GM10266 (cell line): Measurements from ENCODE around the gene ITPKA.
A peak's percentile ranks its signal among the peaks of the same experiment; 100 is the strongest.

ENCODE experiments used
- DNase-seq: peaks from one replicate; pipeline ENCODE4 v3.0.0; 2012; ENCODE audit errors: extremely low spot score
- TF ChIP-seq, protein P1 (sequence below): IDR thresholded peaks from 2 replicates; pipeline ENCODE4 v1.5.1; 2012; ENCODE audit warnings: mild to moderate bottlenecking, low read depth; ENCODE audit not compliant: control insufficient read depth, insufficient read depth; ENCODE audit errors: missing control alignments

ITPKA gene

GRCh38 chr15:41491889-41492288, 1.8 kb upstream of the ITPKA start:
- DNase-seq = no peak
- TF ChIP-seq, protein P1, sequence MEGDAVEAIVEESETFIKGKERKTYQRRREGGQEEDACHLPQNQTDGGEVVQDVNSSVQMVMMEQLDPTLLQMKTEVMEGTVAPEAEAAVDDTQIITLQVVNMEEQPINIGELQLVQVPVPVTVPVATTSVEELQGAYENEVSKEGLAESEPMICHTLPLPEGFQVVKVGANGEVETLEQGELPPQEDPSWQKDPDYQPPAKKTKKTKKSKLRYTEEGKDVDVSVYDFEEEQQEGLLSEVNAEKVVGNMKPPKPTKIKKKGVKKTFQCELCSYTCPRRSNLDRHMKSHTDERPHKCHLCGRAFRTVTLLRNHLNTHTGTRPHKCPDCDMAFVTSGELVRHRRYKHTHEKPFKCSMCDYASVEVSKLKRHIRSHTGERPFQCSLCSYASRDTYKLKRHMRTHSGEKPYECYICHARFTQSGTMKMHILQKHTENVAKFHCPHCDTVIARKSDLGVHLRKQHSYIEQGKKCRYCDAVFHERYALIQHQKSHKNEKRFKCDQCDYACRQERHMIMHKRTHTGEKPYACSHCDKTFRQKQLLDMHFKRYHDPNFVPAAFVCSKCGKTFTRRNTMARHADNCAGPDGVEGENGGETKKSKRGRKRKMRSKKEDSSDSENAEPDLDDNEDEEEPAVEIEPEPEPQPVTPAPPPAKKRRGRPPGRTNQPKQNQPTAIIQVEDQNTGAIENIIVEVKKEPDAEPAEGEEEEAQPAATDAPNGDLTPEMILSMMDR = no peak

DNA sequence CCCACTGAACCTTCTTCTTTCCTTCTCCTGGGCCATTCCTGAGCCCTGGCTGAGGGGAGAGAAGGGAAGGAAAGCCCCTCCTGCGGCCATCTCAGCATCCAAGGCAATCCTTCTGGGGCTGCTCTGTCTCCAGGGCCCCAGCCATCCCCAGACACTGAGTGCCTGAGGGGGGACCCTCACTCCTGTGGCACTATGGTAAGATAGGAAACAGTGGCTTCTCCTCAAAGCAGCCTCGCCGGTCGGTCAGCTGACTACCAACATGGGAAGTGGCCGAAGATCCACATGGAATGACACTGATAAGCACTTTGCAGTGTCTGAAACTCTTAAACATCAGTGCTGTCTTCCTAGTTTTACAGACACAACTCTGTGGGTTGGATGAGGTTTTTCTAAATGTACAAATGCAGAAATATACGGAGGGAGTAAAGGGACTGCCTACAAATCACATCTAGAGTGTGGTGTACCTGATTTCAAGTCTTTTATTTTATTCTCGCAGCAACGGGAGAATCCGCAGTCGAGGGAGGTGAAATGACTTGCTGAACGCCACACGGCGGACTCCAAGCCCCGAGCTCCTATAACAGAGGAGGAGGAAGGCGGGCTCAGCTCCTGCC, 973 bp upstream of the ITPKA start:
- TF ChIP-seq, protein P1 = no peak
- no peak for DNase-seq

- no peak for DNase-seq
- TF ChIP-seq, protein P1 = no peak
Observed at GRCh38 chr15:41493902-41494189, 172 bp downstream of the ITPKA start.

- TF ChIP-seq, protein P1 = no peak
- DNase-seq = peak; percentile 75
Observed at GRCh38 chr15:41494190-41494921, 682 bp downstream of the ITPKA start.

GRCh38 chr15:41494922-41495735, 1.5 kb downstream of the ITPKA start:
- TF ChIP-seq, protein P1 = no peak
- DNase-seq = peak; percentile 63

DNA sequence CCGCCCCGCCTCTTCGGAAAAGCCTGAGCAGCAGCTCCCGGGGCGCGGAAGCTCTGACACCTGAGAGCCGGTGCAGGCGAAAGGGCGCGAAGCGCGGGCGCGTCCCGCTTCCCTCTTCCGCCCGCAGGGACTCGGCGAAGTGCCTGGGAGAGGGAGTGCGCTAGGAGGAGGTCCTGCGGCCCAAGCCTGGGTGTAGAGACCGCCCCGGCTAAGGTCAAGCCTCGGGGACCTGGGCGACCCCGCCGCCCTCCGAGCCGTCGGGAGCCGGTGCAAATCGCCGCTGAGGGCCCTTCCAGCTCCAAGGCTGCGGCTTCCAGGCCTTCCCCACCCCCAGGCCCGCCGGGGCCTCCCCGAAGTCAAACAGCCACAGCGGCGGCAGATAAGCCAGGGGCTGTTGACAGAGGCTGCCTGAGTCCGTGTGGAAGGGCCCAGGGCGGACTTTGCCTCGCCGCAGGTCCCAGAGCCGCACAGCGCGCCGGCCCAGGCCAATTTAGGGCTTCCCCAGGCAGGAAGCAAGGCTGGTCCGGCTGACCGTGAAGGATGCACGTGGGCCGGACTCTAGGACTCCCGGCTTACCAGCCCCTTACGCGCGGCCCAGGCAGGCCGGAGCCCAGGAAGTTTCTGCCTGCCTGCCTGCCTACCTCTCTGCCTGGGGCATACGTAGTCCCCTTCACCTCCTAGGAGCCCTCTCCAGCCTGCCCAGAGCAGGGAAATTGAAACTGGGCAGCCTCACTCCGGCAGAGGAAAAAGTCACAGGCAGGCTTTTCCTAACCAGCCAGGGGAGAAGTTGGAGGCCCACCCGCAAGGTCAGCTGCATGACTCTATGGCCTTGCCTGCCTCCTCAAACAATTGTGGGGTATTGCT, 2.3 kb downstream of the ITPKA start:
- DNase-seq = peak; percentile 37

More for the DNA sequence above, 2.3 kb downstream of the ITPKA start:
- TF ChIP-seq, protein P1 = no peak
